Ecto neural progenitor cell (in vitro differentiated cells): ENCODE measurements around the gene CSDE1.
A peak's percentile ranks its signal among the peaks of the same experiment; 100 is the strongest.

ENCODE experiments used
- DNase-seq: peaks from one replicate; pipeline ENCODE4 v3.0.0-alpha.2; 2018; ENCODE audit warnings: low spot score

Gene CSDE1

GRCh38 chr1:114749835-114750234, 7.9 kb downstream of the CSDE1 start:
- DNase-seq = no peak

GRCh38 chr1:114746450-114747121, 11.2 kb downstream of the CSDE1 start:
- no peak for DNase-seq

- no peak for DNase-seq
Observed at GRCh38 chr1:114745291-114745690, 12.5 kb downstream of the CSDE1 start.

- no peak for DNase-seq
Observed at GRCh38 chr1:114741963-114742746, 15.6 kb downstream of the CSDE1 start.

- no peak for DNase-seq
Observed at GRCh38 chr1:114740331-114740730, 17.5 kb downstream of the CSDE1 start.

GRCh38 chr1:114737314-114737849, 20.4 kb downstream of the CSDE1 start:
- no peak for DNase-seq

GRCh38 chr1:114735479-114735878, 22.3 kb downstream of the CSDE1 start:
- DNase-seq = no peak

- DNase-seq = no peak
Observed at GRCh38 chr1:114729782-114730181, 28.0 kb downstream of the CSDE1 start.

GRCh38 chr1:114728553-114728952, 29.2 kb downstream of the CSDE1 start:
- no peak for DNase-seq

GRCh38 chr1:114725230-114725629, 32.6 kb downstream of the CSDE1 start:
- DNase-seq = no peak

GRCh38 chr1:114723915-114724314, 33.9 kb downstream of the CSDE1 start:
- no peak for DNase-seq

GRCh38 chr1:114723457-114723856, 34.3 kb downstream of the CSDE1 start:
- DNase-seq = no peak

- DNase-seq = no peak
Observed at GRCh38 chr1:114720492-114720891, 37.3 kb downstream of the CSDE1 start.

- no peak for DNase-seq
Observed at GRCh38 chr1:114719424-114719787, 38.4 kb downstream of the CSDE1 start.

GRCh38 chr1:114718661-114719423, 38.9 kb downstream of the CSDE1 start:
- no peak for DNase-seq

GRCh38 chr1:114716304-114717170, 41.2 kb downstream of the CSDE1 start, which contains the start of gene NRAS:
Gene NRAS, minus strand, starts transcription at chr1:114716771. Its CDS starts 611 bp downstream, at chr1:114716160.
- DNase-seq = peak; percentile 95

- no peak for DNase-seq
Observed at GRCh38 chr1:114715952-114716303, 41.9 kb downstream of the CSDE1 start.

GRCh38 chr1:114712977-114713376, 44.8 kb downstream of the CSDE1 start:
- DNase-seq = no peak

GRCh38 chr1:114710360-114710759, 47.4 kb downstream of the CSDE1 start:
- no peak for DNase-seq

- no peak for DNase-seq
Observed at GRCh38 chr1:114707604-114708003, 50.2 kb downstream of the CSDE1 start.

- no peak for DNase-seq
Observed at GRCh38 chr1:114703242-114703641, 54.5 kb downstream of the CSDE1 start.

GRCh38 chr1:114702737-114703136, 55.0 kb downstream of the CSDE1 start:
- no peak for DNase-seq
